Gastroesophageal sphincter (tissue), 3 donors: ENCODE measurements around the gene NUP50.

ENCODE experiments used
- EP300 ChIP-seq: sonication (generic); formaldehyde crosslinking; IDR thresholded peaks from one replicate; pipeline ENCODE4 v1.6.1; 2017; ENCODE audit warnings: antibody characterized with exemption, mild to moderate bottlenecking
- POLR2A ChIP-seq, 2 donors: fragments of 450-650 bp; IDR thresholded peaks; one replicate each; pipeline ENCODE4 v1.6.1; 2017; ENCODE audit warnings: antibody characterized with exemption in 2 of 2, mild to moderate bottlenecking in 2 of 2, moderate library complexity in 1 of 2
- POLR2AphosphoS5 ChIP-seq: sonication (generic); formaldehyde crosslinking; IDR thresholded peaks from one replicate; pipeline ENCODE4 v1.6.1; 2017; ENCODE audit warnings: antibody characterized with exemption
- TF ChIP-seq, protein P1 (sequence below), 4 experiments: fragments of 200-600 bp in 2 of 4; fragments of 450-650 bp in 2 of 4; sonication (generic) in 1 of 4; IDR thresholded peaks; one replicate each; pipeline ENCODE4 v1.5.1; 2017 to 2019; ENCODE audit warnings: antibody characterized with exemption in 4 of 4, mild to moderate bottlenecking in 2 of 4, moderate library complexity in 2 of 4

DNA sequence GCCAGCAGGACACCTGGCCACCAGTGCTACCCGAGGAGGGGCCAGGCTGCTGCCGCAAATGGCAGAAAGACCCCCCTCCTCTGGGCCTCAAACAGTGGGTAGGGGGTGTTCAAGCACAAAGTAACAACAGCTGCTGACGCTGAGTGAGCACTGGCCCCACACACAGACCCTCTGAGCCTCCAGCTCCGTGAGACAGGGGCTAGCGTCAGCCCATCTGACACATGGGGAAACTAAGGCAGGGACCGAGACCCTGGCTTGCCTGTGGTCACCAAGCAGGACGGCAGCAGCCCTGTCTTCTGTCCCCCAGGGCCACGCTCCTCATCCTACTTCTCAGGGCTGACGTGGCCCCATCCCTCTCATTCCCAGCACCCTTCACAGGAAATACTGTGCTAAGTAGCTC, 36.5 kb downstream of the NUP50 start:
- TF ChIP-seq, protein P1, sequence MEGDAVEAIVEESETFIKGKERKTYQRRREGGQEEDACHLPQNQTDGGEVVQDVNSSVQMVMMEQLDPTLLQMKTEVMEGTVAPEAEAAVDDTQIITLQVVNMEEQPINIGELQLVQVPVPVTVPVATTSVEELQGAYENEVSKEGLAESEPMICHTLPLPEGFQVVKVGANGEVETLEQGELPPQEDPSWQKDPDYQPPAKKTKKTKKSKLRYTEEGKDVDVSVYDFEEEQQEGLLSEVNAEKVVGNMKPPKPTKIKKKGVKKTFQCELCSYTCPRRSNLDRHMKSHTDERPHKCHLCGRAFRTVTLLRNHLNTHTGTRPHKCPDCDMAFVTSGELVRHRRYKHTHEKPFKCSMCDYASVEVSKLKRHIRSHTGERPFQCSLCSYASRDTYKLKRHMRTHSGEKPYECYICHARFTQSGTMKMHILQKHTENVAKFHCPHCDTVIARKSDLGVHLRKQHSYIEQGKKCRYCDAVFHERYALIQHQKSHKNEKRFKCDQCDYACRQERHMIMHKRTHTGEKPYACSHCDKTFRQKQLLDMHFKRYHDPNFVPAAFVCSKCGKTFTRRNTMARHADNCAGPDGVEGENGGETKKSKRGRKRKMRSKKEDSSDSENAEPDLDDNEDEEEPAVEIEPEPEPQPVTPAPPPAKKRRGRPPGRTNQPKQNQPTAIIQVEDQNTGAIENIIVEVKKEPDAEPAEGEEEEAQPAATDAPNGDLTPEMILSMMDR (IDR thresholded peaks at IDR 0.05), result no peak
- no peak for TF ChIP-seq EP300
- no peak for TF ChIP-seq POLR2A (IDR thresholded peaks at IDR 0.05)
- no peak for TF ChIP-seq POLR2AphosphoS5
